WTC11 (cell line): ENCODE measurements around the gene COL21A1. TPM values are rescaled to one million over a fixed set of nuclear protein-coding genes. Genes with fewer than 3 reads are reported as not detected.

ENCODE experiments used
- ATAC-seq: fragments of 200-7000 bp; cut with Tn5 transposase; 2 replicates; pipeline ENCODE4 v1.10.0; 2021; ENCODE audit warnings: mild to moderate bottlenecking, moderate library complexity
- CTCF ChIA-PET: fragments of 300-600 bp; sonication (Branson Sonifier 250); formaldehyde crosslinking; loops from one replicate; lab custom pipeline; 2021; ENCODE audit warnings: antibody characterized with exemption; lab: Charles Lee
- POLR2A ChIA-PET: fragments of 350-600 bp; sonication (Branson Sonifier 250); formaldehyde crosslinking; loops from one replicate; lab custom pipeline; 2021; ENCODE audit warnings: antibody characterized with exemption; lab: Charles Lee
- DNase-seq: peaks from one replicate; pipeline ENCODE4 v3.0.0; 2021; ENCODE audit warnings: low spot score
- H3K27ac Mint-ChIP-seq: 2 replicates; pipeline ENCODE4 v1.8.0; 2021; ENCODE audit warnings: mixed read lengths
- H3K27me3 Mint-ChIP-seq: 2 replicates; pipeline ENCODE4 v1.8.0; 2021; ENCODE audit warnings: low read depth, mild to moderate bottlenecking, moderate library complexity, mixed read lengths
- H3K36me3 Mint-ChIP-seq: 2 replicates; pipeline ENCODE4 v1.8.0; 2021; ENCODE audit warnings: mixed read lengths
- H3K4me1 Mint-ChIP-seq: 2 replicates; pipeline ENCODE4 v1.8.0; 2022; ENCODE audit warnings: mixed read lengths
- H3K4me3 Mint-ChIP-seq: 2 replicates; pipeline ENCODE4 v1.8.0; 2021; ENCODE audit warnings: mild to moderate bottlenecking, moderate library complexity, mixed read lengths
- H3K9me3 Mint-ChIP-seq: 2 replicates; pipeline ENCODE4 v1.8.0; 2021; ENCODE audit warnings: mixed read lengths
- AR ChIP-seq: fragments of 250-450 bp; sonication (Bioruptor Pico); IDR thresholded peaks from 2 replicates; pipeline ENCODE4 v1.9.0; 2021; ENCODE audit warnings: mild to moderate bottlenecking
- ATF1 ChIP-seq: sonication (generic); formaldehyde crosslinking; IDR thresholded peaks from 2 replicates; pipeline ENCODE4 v1.8.1; 2023; ENCODE audit warnings: mild to moderate bottlenecking, moderate library complexity, missing genetic modification reagents
- E2F1 ChIP-seq: sonication (generic); formaldehyde crosslinking; IDR thresholded peaks from 2 replicates; pipeline ENCODE4 v1.8.0; 2022; ENCODE audit warnings: mild to moderate bottlenecking, missing genetic modification reagents
- E2F5 ChIP-seq: sonication (generic); formaldehyde crosslinking; IDR thresholded peaks from 2 replicates; pipeline ENCODE4 v1.8.1; 2022; ENCODE audit warnings: mild to moderate bottlenecking, moderate library complexity, missing genetic modification reagents
- ELF4 ChIP-seq: sonication (generic); formaldehyde crosslinking; IDR thresholded peaks from 2 replicates; pipeline ENCODE4 v1.8.1; 2022; ENCODE audit warnings: low read depth, mild to moderate bottlenecking, moderate library complexity, missing genetic modification reagents
- EMX1 ChIP-seq: fragments of 250-450 bp; sonication (Bioruptor Pico); IDR thresholded peaks from 2 replicates; pipeline ENCODE4 v1.8.0; 2021; ENCODE audit warnings: mild to moderate bottlenecking
- ETV6 ChIP-seq: sonication (generic); formaldehyde crosslinking; IDR thresholded peaks from 2 replicates; pipeline ENCODE4 v1.8.1; 2022; ENCODE audit warnings: mild to moderate bottlenecking, missing genetic modification reagents
- FOXP1 ChIP-seq: sonication (generic); formaldehyde crosslinking; IDR thresholded peaks from 2 replicates; pipeline ENCODE4 v1.8.0; 2022; ENCODE audit warnings: missing genetic modification reagents, mild to moderate bottlenecking, moderate library complexity, borderline replicate concordance
- GTF2I ChIP-seq: fragments of 250-450 bp; sonication (Bioruptor Pico); conservative IDR thresholded peaks from 2 replicates; pipeline ENCODE4 v1.4.0; 2021; ENCODE audit warnings: mild to moderate bottlenecking
- MXD4 ChIP-seq: fragments of 250-450 bp; sonication (Bioruptor Pico); IDR thresholded peaks from 2 replicates; pipeline ENCODE4 v1.8.0; 2021; ENCODE audit warnings: mild to moderate bottlenecking, moderate library complexity, borderline replicate concordance
- NFYB ChIP-seq: sonication (generic); formaldehyde crosslinking; conservative IDR thresholded peaks from 2 replicates; pipeline ENCODE4 v1.8.0; 2022; ENCODE audit warnings: low read depth, missing genetic modification reagents
- OVOL2 ChIP-seq: fragments of 250-450 bp; sonication (Bioruptor Pico); IDR thresholded peaks from 2 replicates; pipeline ENCODE4 v1.9.0; 2021; ENCODE audit warnings: mild to moderate bottlenecking, borderline replicate concordance
- PREB ChIP-seq: sonication (generic); formaldehyde crosslinking; IDR thresholded peaks from 2 replicates; pipeline ENCODE4 v1.8.1; 2022; ENCODE audit warnings: mild to moderate bottlenecking, missing genetic modification reagents, moderate library complexity, borderline replicate concordance
- RELA ChIP-seq: sonication (generic); formaldehyde crosslinking; IDR thresholded peaks from 2 replicates; pipeline ENCODE4 v1.8.1; 2022; ENCODE audit warnings: missing genetic modification reagents, mild to moderate bottlenecking, borderline replicate concordance
- TCF7 ChIP-seq: sonication (generic); formaldehyde crosslinking; IDR thresholded peaks from 2 replicates; pipeline ENCODE4 v1.8.0; 2022; ENCODE audit warnings: mild to moderate bottlenecking, low read depth, missing genetic modification reagents, moderate library complexity
- TEAD4 ChIP-seq: sonication (generic); formaldehyde crosslinking; IDR thresholded peaks from 2 replicates; pipeline ENCODE4 v1.8.0; 2022; ENCODE audit warnings: mild to moderate bottlenecking, missing genetic modification reagents
- ZNF232 ChIP-seq: sonication (generic); formaldehyde crosslinking; IDR thresholded peaks from 2 replicates; pipeline ENCODE4 v1.8.0; 2022; ENCODE audit warnings: mild to moderate bottlenecking, missing genetic modification reagents
- ZNF416 ChIP-seq: fragments of 250-450 bp; sonication (Bioruptor Pico); IDR thresholded peaks from 2 replicates; pipeline ENCODE4 v1.9.0; 2021; ENCODE audit warnings: mild to moderate bottlenecking, inconsistent platforms
- ZNF512 ChIP-seq: sonication (generic); formaldehyde crosslinking; IDR thresholded peaks from 2 replicates; pipeline ENCODE4 v1.8.1; 2022; ENCODE audit warnings: missing genetic modification reagents, borderline replicate concordance
- ZNF671 ChIP-seq: fragments of 250-450 bp; sonication (Bioruptor Pico); IDR thresholded peaks from 2 replicates; pipeline ENCODE4 v1.8.0; 2021; ENCODE audit warnings: mild to moderate bottlenecking
- total RNA-seq: library from RNA; stranded (reverse); gene quantifications from 3 replicates; pipeline ENCODE4 v1.2.3, GENCODE V29; 2021
- TF ChIP-seq, protein P1 (sequence below): sonication (generic); formaldehyde crosslinking; IDR thresholded peaks from 2 replicates; pipeline ENCODE4 v1.8.1; 2023; ENCODE audit warnings: mild to moderate bottlenecking, missing genetic modification reagents
- TF ChIP-seq, protein P2 (sequence below): sonication (generic); formaldehyde crosslinking; IDR thresholded peaks from 2 replicates; pipeline ENCODE4 v1.8.1; 2023; ENCODE audit warnings: mild to moderate bottlenecking, missing genetic modification reagents
- TF ChIP-seq, protein P3 (sequence below): sonication (generic); formaldehyde crosslinking; IDR thresholded peaks from 2 replicates; pipeline ENCODE4 v1.8.1; 2023; ENCODE audit warnings: mild to moderate bottlenecking, missing genetic modification reagents, moderate library complexity

COL21A1 gene
- total RNA-seq, 1 experiment from 2014 or later: 4.4 TPM

DNA sequence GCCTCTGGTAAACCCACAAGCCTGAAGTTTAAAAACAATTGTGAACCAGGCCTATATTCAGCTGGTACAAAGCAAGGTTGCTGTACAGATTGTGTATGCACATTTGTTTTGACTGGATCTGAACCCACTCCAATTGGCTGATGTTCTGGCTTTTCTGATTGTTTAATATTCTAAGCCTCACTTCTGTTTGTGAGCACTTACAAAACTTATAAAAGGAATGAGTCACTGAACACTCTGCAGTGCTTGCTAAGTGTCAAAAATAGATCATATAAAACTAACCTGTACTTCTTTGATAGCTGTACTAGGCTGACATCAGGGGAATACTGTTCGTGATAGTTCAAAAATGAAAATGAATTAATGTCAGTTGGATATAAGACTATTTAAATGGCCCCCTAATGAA, 12.1 kb downstream of the COL21A1 start (continued):
- TF ChIP-seq, protein P1, sequence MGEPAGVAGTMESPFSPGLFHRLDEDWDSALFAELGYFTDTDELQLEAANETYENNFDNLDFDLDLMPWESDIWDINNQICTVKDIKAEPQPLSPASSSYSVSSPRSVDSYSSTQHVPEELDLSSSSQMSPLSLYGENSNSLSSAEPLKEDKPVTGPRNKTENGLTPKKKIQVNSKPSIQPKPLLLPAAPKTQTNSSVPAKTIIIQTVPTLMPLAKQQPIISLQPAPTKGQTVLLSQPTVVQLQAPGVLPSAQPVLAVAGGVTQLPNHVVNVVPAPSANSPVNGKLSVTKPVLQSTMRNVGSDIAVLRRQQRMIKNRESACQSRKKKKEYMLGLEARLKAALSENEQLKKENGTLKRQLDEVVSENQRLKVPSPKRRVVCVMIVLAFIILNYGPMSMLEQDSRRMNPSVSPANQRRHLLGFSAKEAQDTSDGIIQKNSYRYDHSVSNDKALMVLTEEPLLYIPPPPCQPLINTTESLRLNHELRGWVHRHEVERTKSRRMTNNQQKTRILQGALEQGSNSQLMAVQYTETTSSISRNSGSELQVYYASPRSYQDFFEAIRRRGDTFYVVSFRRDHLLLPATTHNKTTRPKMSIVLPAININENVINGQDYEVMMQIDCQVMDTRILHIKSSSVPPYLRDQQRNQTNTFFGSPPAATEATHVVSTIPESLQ (CRISPR knock-in tag): no peak
- TF ChIP-seq, all 79 proteins: peak for 0

GRCh38 chr6:56232436-56232835, 14.9 kb downstream of the COL21A1 start:
- no peak overlapping the region for H3K4me3 Mint-ChIP-seq
- DNase-seq: no peak
- no peak for TF ChIP-seq TCF7 (CRISPR knock-in tag)
- no peak for TF ChIP-seq RELA (CRISPR knock-in tag)
- TF ChIP-seq TEAD4 (CRISPR knock-in tag): no peak
- no peak for TF ChIP-seq ZNF416 (CRISPR knock-in tag)
- no peak for TF ChIP-seq ATF1
- no peak for TF ChIP-seq OVOL2 (CRISPR knock-in tag)
- TF ChIP-seq E2F1: no peak
- TF ChIP-seq, protein P2, sequence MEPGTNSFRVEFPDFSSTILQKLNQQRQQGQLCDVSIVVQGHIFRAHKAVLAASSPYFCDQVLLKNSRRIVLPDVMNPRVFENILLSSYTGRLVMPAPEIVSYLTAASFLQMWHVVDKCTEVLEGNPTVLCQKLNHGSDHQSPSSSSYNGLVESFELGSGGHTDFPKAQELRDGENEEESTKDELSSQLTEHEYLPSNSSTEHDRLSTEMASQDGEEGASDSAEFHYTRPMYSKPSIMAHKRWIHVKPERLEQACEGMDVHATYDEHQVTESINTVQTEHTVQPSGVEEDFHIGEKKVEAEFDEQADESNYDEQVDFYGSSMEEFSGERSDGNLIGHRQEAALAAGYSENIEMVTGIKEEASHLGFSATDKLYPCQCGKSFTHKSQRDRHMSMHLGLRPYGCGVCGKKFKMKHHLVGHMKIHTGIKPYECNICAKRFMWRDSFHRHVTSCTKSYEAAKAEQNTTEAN (CRISPR knock-in tag): no peak
- no peak for TF ChIP-seq NFYB (CRISPR knock-in tag)
- no peak for TF ChIP-seq GTF2I
- TF ChIP-seq EMX1 (CRISPR knock-in tag): no peak
- no peak for TF ChIP-seq MXD4 (CRISPR knock-in tag)
- TF ChIP-seq ZNF671 (CRISPR knock-in tag): no peak
- TF ChIP-seq ZNF232 (CRISPR knock-in tag): no peak
- no peak for TF ChIP-seq ZNF512 (CRISPR knock-in tag)
- TF ChIP-seq, protein P3, sequence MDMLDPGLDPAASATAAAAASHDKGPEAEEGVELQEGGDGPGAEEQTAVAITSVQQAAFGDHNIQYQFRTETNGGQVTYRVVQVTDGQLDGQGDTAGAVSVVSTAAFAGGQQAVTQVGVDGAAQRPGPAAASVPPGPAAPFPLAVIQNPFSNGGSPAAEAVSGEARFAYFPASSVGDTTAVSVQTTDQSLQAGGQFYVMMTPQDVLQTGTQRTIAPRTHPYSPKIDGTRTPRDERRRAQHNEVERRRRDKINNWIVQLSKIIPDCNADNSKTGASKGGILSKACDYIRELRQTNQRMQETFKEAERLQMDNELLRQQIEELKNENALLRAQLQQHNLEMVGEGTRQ (CRISPR knock-in tag): no peak
- no peaks in the 10 kb centered on the region for H3K9me3 Mint-ChIP-seq
- H3K27me3 Mint-ChIP-seq: no peaks in the 10 kb centered on the region
- H3K4me1 Mint-ChIP-seq: peaks cover 11% of the 10 kb centered on the region; the same call in 1 of the 2 replicates
- H3K36me3 Mint-ChIP-seq: no peaks in the 10 kb centered on the region
- ChIA-PET POLR2A (no interaction called here), CTCF (no interaction called here)
- H3K27ac Mint-ChIP-seq: no peak overlapping the region
- no peak for ATAC-seq

DNA sequence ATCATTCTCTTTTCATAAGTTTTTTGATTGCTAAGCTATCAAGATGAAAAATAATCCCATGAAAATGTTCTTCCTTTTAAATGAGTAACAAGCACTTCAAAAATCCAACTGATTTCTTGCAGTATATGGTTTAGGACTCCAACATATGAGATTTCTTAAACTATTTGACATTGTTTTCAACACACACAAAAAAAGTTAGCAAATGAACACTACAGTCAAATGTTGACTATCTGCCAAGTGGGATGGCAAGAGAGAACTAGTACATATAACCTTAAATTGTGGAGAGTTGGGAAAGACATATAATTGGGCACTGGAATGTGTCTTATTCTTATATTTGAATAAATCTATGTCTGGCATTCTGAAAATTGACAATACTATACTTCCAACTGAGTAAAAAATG, 15.6 kb downstream of the COL21A1 start:
- H3K27ac Mint-ChIP-seq: no peak overlapping the region
- no peak for ATAC-seq
- CTCF ChIA-PET: interaction anchor here (0.6 kb wide), 1 partner anchor 15 kb away, joined by 3 read pairs; the partner anchor contains the start of gene COL21A1
- no peak overlapping the region for H3K4me3 Mint-ChIP-seq
- no peaks in the 10 kb centered on the region for H3K27me3 Mint-ChIP-seq
- no peaks in the 10 kb centered on the region for H3K36me3 Mint-ChIP-seq
- DNase-seq: no peak
- H3K4me1 Mint-ChIP-seq: peaks cover 11% of the 10 kb centered on the region; the same call in 1 of the 2 replicates
- POLR2A ChIA-PET: no interaction called here
- H3K9me3 Mint-ChIP-seq: no peaks in the 10 kb centered on the region
- TF ChIP-seq OVOL2 (CRISPR knock-in tag): no peak
- no peak for TF ChIP-seq E2F5 (CRISPR knock-in tag)
- TF ChIP-seq ELF4 (CRISPR knock-in tag): no peak
- TF ChIP-seq ETV6 (CRISPR knock-in tag): no peak
- TF ChIP-seq FOXP1 (CRISPR knock-in tag): no peak
- no peak for TF ChIP-seq AR (CRISPR knock-in tag)
- no peak for TF ChIP-seq PREB (CRISPR knock-in tag)
